HG03460 (cell line): ENCODE data around the gene KCNJ10.

ENCODE experiments used
- ATAC-seq: cut with Tn5 transposase; IDR thresholded peaks from one replicate; pipeline ENCODE4 v1.9.1; 2021; ENCODE audit not compliant: unreplicated experiment

KCNJ10 gene

GRCh38 chr1:160084771-160085321 is 14.9 kb upstream of the KCNJ10 start:
- ATAC-seq = no peak

GRCh38 chr1:160083968-160084770 is 14.2 kb upstream of the KCNJ10 start:
- peak; percentile 75 for ATAC-seq

- ATAC-seq = no peak
Measured at GRCh38 chr1:160082926-160083325, 13.0 kb upstream of the KCNJ10 start.

GRCh38 chr1:160082487-160082886 is 12.5 kb upstream of the KCNJ10 start:
- ATAC-seq = no peak

GRCh38 chr1:160081261-160081936 is 11.4 kb upstream of the KCNJ10 start, which contains the start of gene KCNJ9:
KCNJ9 (plus strand) TSS chr1:160081538; CDS start chr1:160084031, 2,493 bp downstream.
- no peak for ATAC-seq

- ATAC-seq = no peak
Measured at GRCh38 chr1:160080381-160081100, 10.6 kb upstream of the KCNJ10 start.

GRCh38 chr1:160079448-160079847 is 9.5 kb upstream of the KCNJ10 start:
- no peak for ATAC-seq

GRCh38 chr1:160078512-160079195 is 8.7 kb upstream of the KCNJ10 start:
- peak; percentile 65 for ATAC-seq

GRCh38 chr1:160077486-160077885 is 7.5 kb upstream of the KCNJ10 start:
- ATAC-seq = no peak

GRCh38 chr1:160076295-160076694 is 6.3 kb upstream of the KCNJ10 start:
- ATAC-seq = no peak

- ATAC-seq = no peak
Measured at GRCh38 chr1:160075836-160076235, 5.9 kb upstream of the KCNJ10 start.

- no peak for ATAC-seq
Measured at GRCh38 chr1:160074865-160075264, 4.9 kb upstream of the KCNJ10 start.

- ATAC-seq = no peak
Measured at GRCh38 chr1:160071289-160071688, 1.3 kb upstream of the KCNJ10 start.

- ATAC-seq = no peak
Measured at GRCh38 chr1:160070243-160071163, 543 bp upstream of the KCNJ10 start.

GRCh38 chr1:160068225-160068624 is 1.7 kb downstream of the KCNJ10 start:
- ATAC-seq = no peak

GRCh38 chr1:160066829-160067745 is 2.9 kb downstream of the KCNJ10 start:
- ATAC-seq = no peak

GRCh38 chr1:160064746-160065145 is 5.2 kb downstream of the KCNJ10 start:
- ATAC-seq = no peak

- no peak for ATAC-seq
Measured at GRCh38 chr1:160064164-160064563, 5.8 kb downstream of the KCNJ10 start.

GRCh38 chr1:160063176-160063575 is 6.8 kb downstream of the KCNJ10 start:
- ATAC-seq = no peak
